Astrocyte of the spinal cord (primary cell): ENCODE results near the gene SLC25A25.

Experiments used
- DNase-seq: peaks from one replicate; pipeline ENCODE4 v3.0.0; 2011; ENCODE audit warnings: low read depth, low spot score
- H3K4me3 ChIP-seq: 2 replicates; pipeline ENCODE4 v1.5.1; 2011; ENCODE audit warnings: low read depth, mild to moderate bottlenecking, low read length, moderate library complexity
- in situ Hi-C: cut with HindIII; loops from 2 replicates; pipeline ENCODE4 v1.10.0; 2017; ENCODE audit warnings: low sequenced_read_pairs
- TF ChIP-seq, protein P1 (sequence below): IDR thresholded peaks from 2 replicates; pipeline ENCODE4 v1.5.1; 2012; ENCODE audit warnings: low read depth, mild to moderate bottlenecking, low read length, inconsistent platforms

Gene SLC25A25

DNA sequence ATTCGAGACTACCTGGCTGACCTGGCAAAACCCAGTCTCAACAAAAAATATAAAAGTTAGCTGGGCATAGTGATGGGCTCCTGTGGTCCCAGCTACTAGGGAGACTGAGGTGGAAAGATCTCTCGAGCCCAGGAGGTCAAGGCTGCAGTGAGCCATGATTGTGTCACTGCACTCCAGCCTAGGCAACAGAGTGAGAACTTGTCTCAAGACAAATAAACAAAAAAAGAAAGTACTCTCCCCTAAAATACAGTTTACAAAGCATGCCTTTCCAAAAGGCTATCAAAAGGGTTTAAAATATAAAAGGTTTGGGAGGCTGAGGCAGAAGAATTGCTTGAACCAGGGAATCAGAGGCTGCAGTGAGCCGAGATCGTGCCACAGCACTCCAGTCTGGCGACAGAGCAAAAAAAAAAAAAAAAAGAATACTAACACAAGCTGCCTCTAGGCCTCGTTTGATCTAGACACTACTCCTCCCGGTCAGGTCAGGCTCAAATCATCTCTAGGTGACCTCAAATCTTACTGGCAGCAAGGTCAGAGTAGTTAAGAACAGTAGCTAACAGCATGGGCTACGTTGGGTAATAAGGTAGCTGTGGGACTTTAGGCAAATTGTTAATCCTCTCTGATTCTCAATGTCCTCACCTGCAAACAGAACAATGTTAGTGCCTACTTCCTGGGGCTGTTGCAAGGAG is 10.2 kb upstream of the SLC25A25 start:
- DNase-seq = no peak
- in situ Hi-C loops = no loop called here
- TF ChIP-seq, protein P1, sequence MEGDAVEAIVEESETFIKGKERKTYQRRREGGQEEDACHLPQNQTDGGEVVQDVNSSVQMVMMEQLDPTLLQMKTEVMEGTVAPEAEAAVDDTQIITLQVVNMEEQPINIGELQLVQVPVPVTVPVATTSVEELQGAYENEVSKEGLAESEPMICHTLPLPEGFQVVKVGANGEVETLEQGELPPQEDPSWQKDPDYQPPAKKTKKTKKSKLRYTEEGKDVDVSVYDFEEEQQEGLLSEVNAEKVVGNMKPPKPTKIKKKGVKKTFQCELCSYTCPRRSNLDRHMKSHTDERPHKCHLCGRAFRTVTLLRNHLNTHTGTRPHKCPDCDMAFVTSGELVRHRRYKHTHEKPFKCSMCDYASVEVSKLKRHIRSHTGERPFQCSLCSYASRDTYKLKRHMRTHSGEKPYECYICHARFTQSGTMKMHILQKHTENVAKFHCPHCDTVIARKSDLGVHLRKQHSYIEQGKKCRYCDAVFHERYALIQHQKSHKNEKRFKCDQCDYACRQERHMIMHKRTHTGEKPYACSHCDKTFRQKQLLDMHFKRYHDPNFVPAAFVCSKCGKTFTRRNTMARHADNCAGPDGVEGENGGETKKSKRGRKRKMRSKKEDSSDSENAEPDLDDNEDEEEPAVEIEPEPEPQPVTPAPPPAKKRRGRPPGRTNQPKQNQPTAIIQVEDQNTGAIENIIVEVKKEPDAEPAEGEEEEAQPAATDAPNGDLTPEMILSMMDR = no peak
- no peak overlapping the region for H3K4me3 ChIP-seq

DNA sequence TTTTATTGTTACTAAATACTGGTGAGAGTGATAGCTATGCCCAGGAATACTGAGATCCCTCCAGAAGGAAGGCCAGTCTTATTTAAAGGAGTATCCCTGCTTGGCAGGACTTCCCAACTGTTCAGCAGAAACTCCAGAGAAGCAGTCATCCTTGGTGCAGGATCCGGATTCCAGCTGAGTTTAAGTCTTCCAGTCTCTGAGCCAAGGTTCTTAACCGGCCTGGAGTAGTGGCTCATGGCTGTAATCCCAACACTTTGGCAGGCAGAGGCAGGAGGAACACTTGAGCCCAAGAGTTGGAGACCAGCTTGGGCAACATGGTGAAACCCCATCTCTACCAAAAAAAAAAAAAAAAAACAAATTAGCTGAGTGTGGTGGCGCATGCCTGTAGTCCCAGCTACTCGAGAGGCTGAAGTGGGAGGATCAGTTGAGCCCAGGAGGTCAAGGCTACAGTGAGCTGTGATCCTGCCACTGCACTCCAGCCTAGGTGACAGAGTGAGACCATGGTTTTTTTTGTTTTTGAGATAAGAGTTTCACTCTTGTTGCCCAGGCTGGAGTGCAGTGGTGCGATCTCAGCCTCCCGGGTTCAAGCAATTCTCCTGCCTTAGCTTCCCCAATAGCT is 8.6 kb upstream of the SLC25A25 start:
- in situ Hi-C loops = no loop called here
- TF ChIP-seq, protein P1 = no peak
- no peak overlapping the region for H3K4me3 ChIP-seq
- DNase-seq = no peak

DNA sequence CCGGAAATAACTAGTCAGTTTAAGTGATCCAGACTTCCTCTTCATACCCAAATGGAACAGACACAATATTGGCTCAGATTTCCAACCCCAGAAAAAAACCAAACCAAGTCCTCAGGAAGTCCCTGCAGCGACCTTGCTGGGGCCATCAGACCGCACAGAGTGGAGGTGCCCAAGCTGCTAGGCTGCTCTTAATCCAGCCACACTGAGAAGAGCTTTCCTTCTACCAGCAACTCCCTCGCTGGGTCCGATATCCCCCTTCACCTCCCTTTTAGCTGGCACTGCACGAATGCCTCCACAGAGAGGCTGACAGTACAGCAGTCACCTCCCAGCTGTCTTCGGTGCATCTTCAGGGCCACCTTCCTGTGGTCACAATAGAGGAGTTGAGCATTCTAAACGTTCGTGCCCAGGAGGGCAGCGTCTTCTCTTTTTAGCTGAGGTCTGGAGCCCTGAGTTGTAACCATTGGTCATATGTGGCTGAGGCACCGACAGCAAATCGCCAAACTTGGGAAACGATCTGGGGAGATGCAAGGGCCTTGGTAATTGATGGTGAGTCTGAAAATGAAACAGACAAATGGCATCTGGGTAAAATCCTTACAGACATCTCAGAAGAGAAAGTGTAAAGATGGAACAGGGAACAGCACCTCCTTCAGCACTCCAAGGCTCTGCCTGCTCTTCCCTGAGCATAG is 6.6 kb upstream of the SLC25A25 start:
- TF ChIP-seq, protein P1 = no peak
- in situ Hi-C loops = no loop called here
- no peak for DNase-seq
- no peak overlapping the region for H3K4me3 ChIP-seq

DNA sequence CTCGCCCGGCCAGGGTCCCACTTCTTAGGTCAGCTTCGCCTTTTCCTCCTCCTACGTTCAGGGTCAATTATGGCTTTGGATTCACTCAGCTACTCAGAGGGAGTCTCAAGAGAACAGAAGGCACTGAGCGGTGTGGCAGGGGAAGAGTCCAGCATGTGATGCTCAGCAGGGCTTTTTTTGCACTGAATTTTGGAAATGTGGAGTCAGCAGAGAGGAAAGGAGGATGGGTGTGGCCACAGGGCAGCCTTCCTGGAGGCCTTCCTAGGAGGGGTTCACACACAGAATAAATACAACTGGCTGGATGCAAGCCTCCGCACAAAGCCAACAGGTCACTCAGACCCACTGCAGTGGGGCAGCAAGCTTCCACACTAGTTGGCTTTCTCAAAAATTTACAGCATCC is 5.8 kb upstream of the SLC25A25 start:
- DNase-seq = no peak
- in situ Hi-C loops = no loop called here
- TF ChIP-seq, protein P1 = no peak
- H3K4me3 ChIP-seq = no peak overlapping the region

DNA sequence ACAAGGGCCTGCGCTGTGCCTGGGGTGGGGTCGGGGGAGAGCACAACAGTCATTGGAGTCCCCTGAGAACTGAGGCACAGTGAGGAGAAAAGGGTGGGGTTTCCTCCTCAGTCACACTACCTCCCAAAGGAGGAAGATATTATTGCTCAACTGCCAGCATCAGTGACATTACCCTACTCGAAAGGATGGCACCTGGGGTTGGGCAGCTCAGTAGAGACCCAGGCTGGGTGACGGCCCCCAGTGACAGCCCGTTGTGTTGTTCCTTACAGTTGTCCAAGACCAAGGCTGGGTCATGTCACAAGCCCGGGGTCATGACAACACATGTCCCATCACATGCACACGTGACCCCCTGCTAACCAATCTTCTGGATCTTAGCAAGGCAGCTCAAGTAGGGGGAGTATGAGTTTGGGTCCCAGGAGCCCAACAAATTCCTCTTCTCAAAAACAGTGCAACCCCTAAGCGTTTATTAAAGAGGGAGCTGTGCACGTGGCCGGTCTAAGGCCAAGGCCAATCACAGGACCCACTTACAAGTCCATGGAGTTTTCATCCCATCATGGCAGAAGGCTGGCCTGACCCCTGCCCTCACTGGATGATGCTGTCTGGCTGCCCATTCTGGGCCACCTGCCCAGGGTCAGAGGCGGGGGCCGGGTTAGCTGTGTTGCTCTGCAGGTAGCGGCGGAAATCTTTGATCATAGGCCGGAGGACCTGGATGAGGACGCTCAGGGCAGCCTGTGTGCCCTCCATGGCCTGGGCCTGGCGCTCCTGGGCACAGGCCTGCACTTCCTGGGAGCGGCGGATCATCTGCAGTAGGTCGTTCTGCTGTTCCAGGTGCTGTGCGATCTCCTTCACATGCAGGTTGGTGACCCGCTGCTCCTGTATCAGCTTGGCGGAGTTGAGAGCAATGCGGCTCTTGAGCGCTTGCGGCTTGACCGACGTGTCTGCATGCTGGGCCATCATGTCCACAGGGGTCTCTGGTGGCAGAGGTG is 4.9 kb upstream of the SLC25A25 start:
- TF ChIP-seq, protein P1 = no peak
- H3K4me3 ChIP-seq = no peak overlapping the region
- DNase-seq = no peak
- in situ Hi-C loops = no loop called here
